H1 (cell line): Measurements from ENCODE around the gene SRPK3. TPM values are rescaled to one million over a fixed set of nuclear protein-coding genes. Genes with fewer than 3 reads are reported as not detected.

Source experiments
- CTCF ChIA-PET: fragments of 300-600 bp; sonication (Branson Sonifier 250); formaldehyde crosslinking; loops from one replicate; lab custom pipeline; 2021; ENCODE audit not compliant: partially characterized antibody; lab: Charles Lee
- POLR2A ChIA-PET: fragments of 300-600 bp; sonication (Branson Sonifier 250); formaldehyde crosslinking; loops from one replicate; lab custom pipeline; 2021; ENCODE audit warnings: inconsistent platforms; ENCODE audit not compliant: partially characterized antibody; lab: Charles Lee
- DNase-seq, 2 experiments: peaks; one replicate each; pipeline versions ENCODE4 v3.0.0 to v3.0.0-alpha.2; 2010 to 2022; ENCODE audit warnings: low spot score in 2 of 2, low read depth in 1 of 2, mixed read lengths in 1 of 2
- FAIRE-seq: peaks from 2 replicates; lab custom pipeline; 2011; peaks lifted over from hg19 to GRCh38; lab: Jason Lieb, UNC
- H2AFZ ChIP-seq: 2 replicates; pipeline ENCODE4 v1.8.1; 2012; ENCODE audit warnings: low read length, inconsistent platforms
- H2AK5ac ChIP-seq: 2 replicates; pipeline ENCODE4 v1.6.1; 2013; ENCODE audit warnings: low read depth, low read length
- H2BK120ac ChIP-seq: replicated peaks from 2 replicates; pipeline ENCODE3; 2013; ENCODE audit warnings: low read depth, low read length, inconsistent platforms
- H2BK12ac ChIP-seq: 2 replicates; pipeline ENCODE4 v1.6.1; 2013; ENCODE audit warnings: low read depth, low read length
- H2BK15ac ChIP-seq: 2 replicates; pipeline ENCODE4 v1.6.1; 2013; ENCODE audit warnings: low read length
- H2BK20ac ChIP-seq: 2 replicates; pipeline ENCODE4 v1.6.1; 2013; ENCODE audit warnings: low read length
- H2BK5ac ChIP-seq: 2 replicates; pipeline ENCODE4 v1.6.1; 2013; ENCODE audit warnings: low read depth, low read length
- H3K14ac ChIP-seq: 2 replicates; pipeline ENCODE4 v1.6.1; 2013; ENCODE audit warnings: inconsistent platforms; ENCODE audit not compliant: insufficient read length
- H3K18ac ChIP-seq: 2 replicates; pipeline ENCODE4 v1.6.1; 2013; ENCODE audit warnings: low read length; ENCODE audit errors: extremely low read depth
- H3K23ac ChIP-seq: 2 replicates; pipeline ENCODE4 v1.6.1; 2013; ENCODE audit warnings: inconsistent platforms; ENCODE audit not compliant: insufficient read length
- H3K23me2 ChIP-seq: 2 replicates; pipeline ENCODE4 v1.6.1; 2013; ENCODE audit warnings: low read depth, low read length
- H3K27ac ChIP-seq: 2 replicates; pipeline ENCODE4 v1.6.1; 2011; ENCODE audit warnings: low read depth, low read length, inconsistent platforms
- H3K27me3 ChIP-seq, 4 experiments: replicated peaks in 1 of 4; 1 replicate in 1 of 4; 2 replicates in 3 of 4; pipeline versions ENCODE4 v1.6.1 to v1.8.1; 2011 to 2013; ENCODE audit warnings: low read length in 3 of 4, mild to moderate bottlenecking in 3 of 4, inconsistent platforms in 2 of 4, mixed read lengths in 2 of 4, moderate library complexity in 1 of 4; ENCODE audit not compliant: control insufficient read depth in 3 of 4, insufficient read depth in 3 of 4; ENCODE audit errors: extremely low read depth in 1 of 4
- H3K36me3 ChIP-seq, 4 experiments: 2 replicates each; pipeline versions ENCODE4 v1.6.1 to v1.8.1; 2011 to 2013; ENCODE audit warnings: mild to moderate bottlenecking in 4 of 4, low read length in 3 of 4, moderate library complexity in 2 of 4, control low read depth in 1 of 4, inconsistent platforms in 1 of 4; ENCODE audit not compliant: insufficient read depth in 4 of 4, control insufficient read depth in 2 of 4
- H3K4ac ChIP-seq: replicated peaks from 2 replicates; pipeline ENCODE3; 2013; ENCODE audit warnings: low read length, low read depth, mixed read lengths, inconsistent platforms; ENCODE audit not compliant: insufficient read length
- H3K4me1 ChIP-seq, 4 experiments: replicated peaks in 1 of 4; 1 replicate in 1 of 4; 2 replicates in 3 of 4; pipeline versions ENCODE4 v1.6.1 to v1.8.1; 2011 to 2013; ENCODE audit warnings: low read length in 3 of 4, inconsistent platforms in 2 of 4, mixed read lengths in 1 of 4; ENCODE audit not compliant: insufficient read depth in 4 of 4, control insufficient read depth in 3 of 4
- H3K4me2 ChIP-seq, 2 experiments: 2 replicates each; pipeline versions ENCODE4 v1.6.1 to v1.8.1; 2011 to 2013; ENCODE audit warnings: low read depth in 2 of 2, low read length in 2 of 2, control low read depth in 1 of 2, inconsistent platforms in 1 of 2, mild to moderate bottlenecking in 1 of 2; ENCODE audit not compliant: insufficient read depth in 1 of 2
- H3K4me3 ChIP-seq, 4 experiments: fragments of 200-600, 300-600 bp in 1 of 4; sonication (generic), shearing (Covaris generic), sonication (Bioruptor Twin) in 1 of 4; 2 replicates each; pipeline versions ENCODE4 v1.5.1 to v1.8.1; 2011 to 2016; ENCODE audit warnings: low read length in 4 of 4, low read depth in 3 of 4, control low read depth in 2 of 4, inconsistent platforms in 2 of 4, mild to moderate bottlenecking in 2 of 4, mixed read lengths in 1 of 4, moderate library complexity in 1 of 4; ENCODE audit not compliant: insufficient read depth in 2 of 4; ENCODE audit errors: extremely low read depth in 1 of 4
- H3K56ac ChIP-seq: replicated peaks from 2 replicates; pipeline ENCODE3; 2013; ENCODE audit warnings: low read depth, mild to moderate bottlenecking, mixed read lengths, low read length, inconsistent platforms; ENCODE audit not compliant: insufficient read length
- H3K79me1 ChIP-seq: 2 replicates; pipeline ENCODE4 v1.6.1; 2013; ENCODE audit warnings: low read depth, low read length, control low read depth
- H3K79me2 ChIP-seq, 2 experiments: 2 replicates each; pipeline versions ENCODE4 v1.6.1 to v1.8.1; 2012 to 2013; ENCODE audit warnings: low read length in 2 of 2, mild to moderate bottlenecking in 2 of 2, inconsistent platforms in 1 of 2; ENCODE audit not compliant: insufficient read depth in 2 of 2, control insufficient read depth in 1 of 2
- H3K9ac ChIP-seq, 4 experiments: replicated peaks in 1 of 4; 1 replicate in 1 of 4; 2 replicates in 3 of 4; pipeline versions ENCODE4 v1.6.1 to v1.8.1; 2011 to 2013; ENCODE audit warnings: low read depth in 3 of 4, low read length in 3 of 4, control low read depth in 2 of 4, mild to moderate bottlenecking in 2 of 4, moderate library complexity in 2 of 4, inconsistent platforms in 1 of 4; ENCODE audit errors: extremely low read depth in 1 of 4
- H3K9me3 ChIP-seq, 2 experiments: 2 replicates each; pipeline versions ENCODE4 v1.6.1 to v1.8.1; 2012 to 2013; ENCODE audit warnings: mild to moderate bottlenecking in 2 of 2, moderate library complexity in 2 of 2, control low read depth in 1 of 2, inconsistent platforms in 1 of 2, low read depth in 1 of 2, low read length in 1 of 2, mixed read lengths in 1 of 2; ENCODE audit not compliant: insufficient read depth in 2 of 2
- H4K20me1 ChIP-seq, 2 experiments: replicated peaks in 1 of 2; 2 replicates each; pipeline versions ENCODE3 to v1.8.1; 2011 to 2013; ENCODE audit warnings: inconsistent platforms in 2 of 2, low read length in 2 of 2, mild to moderate bottlenecking in 1 of 2; ENCODE audit not compliant: insufficient read depth in 2 of 2, control insufficient read depth in 1 of 2
- H4K5ac ChIP-seq: 2 replicates; pipeline ENCODE4 v1.6.1; 2013; ENCODE audit warnings: low read length, low read depth, mixed read lengths, inconsistent platforms; ENCODE audit not compliant: insufficient read length
- H4K8ac ChIP-seq: 2 replicates; pipeline ENCODE4 v1.8.0; 2013; ENCODE audit warnings: mild to moderate bottlenecking, moderate library complexity, low read length, inconsistent platforms; ENCODE audit not compliant: insufficient read depth; ENCODE audit errors: extremely low read depth
- H4K91ac ChIP-seq: replicated peaks from 2 replicates; pipeline ENCODE3; 2013; ENCODE audit warnings: low read length, mixed read lengths, inconsistent platforms; ENCODE audit not compliant: insufficient read length
- CTBP2 ChIP-seq: IDR thresholded peaks from 2 replicates; pipeline ENCODE4 v1.7.0; 2011; ENCODE audit warnings: borderline replicate concordance, mild to moderate bottlenecking, moderate library complexity, mixed read lengths, low read length; ENCODE audit not compliant: insufficient read depth, insufficient read length
- CTCF ChIP-seq, 3 experiments: IDR thresholded peaks; 1 replicate in 2 of 3; 2 replicates in 1 of 3; pipeline versions ENCODE4 v1.5.1 to v1.6.1; 2011; ENCODE audit warnings: low read length in 3 of 3, mild to moderate bottlenecking in 3 of 3, inconsistent platforms in 2 of 3, low read depth in 1 of 3, moderate library complexity in 1 of 3; ENCODE audit not compliant: insufficient read depth in 1 of 3; ENCODE audit errors: control extremely low read depth in 1 of 3
- PHF8 ChIP-seq: fragments of 200-600 bp; sonication (generic); conservative IDR thresholded peaks from 2 replicates; pipeline ENCODE4 v1.7.1; 2012; ENCODE audit warnings: low read depth, mild to moderate bottlenecking, inconsistent platforms, low read length, moderate library complexity
- RAD21 ChIP-seq, 2 experiments: IDR thresholded peaks in 1 of 2; conservative IDR thresholded peaks in 1 of 2; 2 replicates each; pipeline ENCODE4 v1.6.1; 2011; ENCODE audit warnings: low read depth in 2 of 2, low read length in 2 of 2, improper control_type of control experiment in 1 of 2, inconsistent platforms in 1 of 2, mild to moderate bottlenecking in 1 of 2, moderate library complexity in 1 of 2
- YY1 ChIP-seq: IDR thresholded peaks from 2 replicates; pipeline ENCODE4 v1.6.1; 2011; ENCODE audit warnings: low read depth, mild to moderate bottlenecking, low read length
- WGBS, 2 experiments: shearing (Covaris generic) in 1 of 2; methylation state at CpG; one replicate each; pipeline versions ENCODE4 v1.1.6 to v1.1.7; 2013 to 2015; ENCODE audit warnings: low lambda C conversion rate in 2 of 2, mixed read lengths in 2 of 2, inconsistent platforms in 1 of 2, low coverage in 1 of 2, missing lambda C conversion rate in 1 of 2; ENCODE audit not compliant: insufficient replicate concordance in 2 of 2, insufficient coverage in 1 of 2, insufficient read length in 1 of 2; ENCODE audit errors: extremely low coverage in 1 of 2, missing lambda C conversion rate in 1 of 2; 5-methylcytosine and 5-hydroxymethylcytosine counted together
- polyA plus RNA-seq, 7 experiments: library from polyadenylated mRNA; depleted of rRNA in 3 of 7; stranded (reverse) in 5 of 7; unstranded in 2 of 7; fragments of >200 nt in 5 of 7; fragments of 200-250 nt in 2 of 7; gene quantifications; 1 replicate in 5 of 7; 2 replicates in 1 of 7; 4 replicates in 1 of 7; pipeline versions ENCODE4 v1.2.1 to v1.2.3, GENCODE V29; 2011 to 2013; ENCODE audit warnings: missing spikeins in 2 of 7, mixed read lengths in 2 of 7
- total RNA-seq: library from RNA; stranded (reverse); fragmentation: NEBNext Ultra II Directional; extraction: Animal tissue kit (Norgen Biotek cat#: 25700); gene quantifications from 2 replicates; pipeline ENCODE4 v1.2.1, GENCODE V29; 2021
- TF ChIP-seq, protein P1 (sequence below): IDR thresholded peaks from 2 replicates; pipeline ENCODE4 v1.6.1; 2011; ENCODE audit warnings: low read length, improper control_type of control experiment

Gene SRPK3
- total and polyA plus RNA-seq, 2 of the 8 experiments (the other 6 are each of a cell fraction or from before 2014, with no cell fraction given): not detected

GRCh38 chrX:153744210-153745066 is 36.4 kb upstream of the SRPK3 start:
- Histone ChIP-seq H3K23me2 (no peaks in the 10 kb centered on the region), H3K4me1 (peaks cover 0 to 3% (median 1%) of the 10 kb centered on the region in 4 experiments; a peak in 2 of 7 replicates), H3K23ac (no peak overlapping the region), H2BK12ac (no peak overlapping the region), H3K4me2 (peak overlapping the region; percentile 60 to 65), H3K9ac (no peak overlapping the region), H3K36me3 (no peaks in the 10 kb centered on the region), H3K14ac (no peak overlapping the region), H3K27me3 (no peaks in the 10 kb centered on the region), H3K18ac (no peak overlapping the region; the same call in 1 of the 2 replicates), H3K79me1 (no peaks in the 10 kb centered on the region), H2AK5ac (no peak overlapping the region), H2BK120ac (no peak overlapping the region), H2BK15ac (no peak overlapping the region), H2BK5ac (no peak overlapping the region), H2AFZ (no peak overlapping the region), H3K79me2 (no peaks in the 10 kb centered on the region), H4K5ac (no peak overlapping the region), H4K20me1 (no peaks in the 10 kb centered on the region), H4K8ac (no peak overlapping the region), H2BK20ac (no peak overlapping the region), H4K91ac (no peak overlapping the region), H3K9me3 (no peaks in the 10 kb centered on the region), H3K4me3 (peak overlapping the region; percentile 12 to 60 (median 40)), H3K4ac (no peak overlapping the region), H3K27ac (no peak overlapping the region), H3K56ac (no peak overlapping the region)
- no peak for FAIRE-seq
- CTCF ChIA-PET: interaction anchor here (0.9 to 1.6 kb wide), 4 partner anchors 11 to 184 kb away, joined by 3 to 4 read pairs (median 4); no protein-coding TSS in a partner anchor
- DNase-seq: peak in 1 of 2 experiments; percentile 78
- WGBS, 2 experiments: 42% methylated on average over 7 of the region's 38 CpGs; no CpG with 5 or more reads in 1 of the 2 experiments
- POLR2A ChIA-PET: no interaction called here
- TF ChIP-seq CTBP2: no peak
- peak in 2 of 3 experiments; percentile 42 to 61; a peak in 3 of 4 replicates for TF ChIP-seq CTCF (IDR thresholded peaks at IDR 0.05; ENCODE audit: control extremely low read depth in 1 of 3, insufficient read depth in 1 of 3, low read depth in 1 of 3, low read length in 3 of 3)
- peak in 1 of 2 experiments; percentile 39; a peak in 1 of 4 replicates for TF ChIP-seq RAD21 (IDR thresholded peaks at IDR 0.05 in 1 of 2, conservative IDR thresholded peaks at IDR 0.05 in 1 of 2; ENCODE audit: low read depth in 2 of 2, low read length in 2 of 2)
- peak; percentile 47; the same call in 1 of the 2 replicates for TF ChIP-seq YY1
- TF ChIP-seq PHF8: no peak
- TF ChIP-seq, protein P1, sequence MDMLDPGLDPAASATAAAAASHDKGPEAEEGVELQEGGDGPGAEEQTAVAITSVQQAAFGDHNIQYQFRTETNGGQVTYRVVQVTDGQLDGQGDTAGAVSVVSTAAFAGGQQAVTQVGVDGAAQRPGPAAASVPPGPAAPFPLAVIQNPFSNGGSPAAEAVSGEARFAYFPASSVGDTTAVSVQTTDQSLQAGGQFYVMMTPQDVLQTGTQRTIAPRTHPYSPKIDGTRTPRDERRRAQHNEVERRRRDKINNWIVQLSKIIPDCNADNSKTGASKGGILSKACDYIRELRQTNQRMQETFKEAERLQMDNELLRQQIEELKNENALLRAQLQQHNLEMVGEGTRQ: no peak
